Ovary (tissue), 9 donors: ENCODE results near the gene PCDHGA1. TPM values are rescaled to one million over a fixed set of nuclear protein-coding genes. Genes with fewer than 3 reads are reported as not detected.
A peak's percentile ranks its signal among the peaks of the same experiment; 100 is the strongest.

Source experiments
- DNase-seq, 5 donors: peaks; one replicate each; pipeline ENCODE4 v3.0.0-alpha.2; 2019 to 2020
- H3K27ac ChIP-seq, 2 donors: fragments of 200-600 bp; one replicate each; pipeline versions ENCODE4 v1.5.1 to v1.8.0; 2019 to 2022
- H3K27me3 ChIP-seq: fragments of 200-600 bp; one replicate; pipeline ENCODE4 v1.8.0; 2022
- H3K36me3 ChIP-seq: fragments of 200-600 bp; sonication (generic); one replicate; pipeline ENCODE4 v1.5.1; 2019
- H3K4me1 ChIP-seq: one replicate; pipeline ENCODE4 v1.8.1; 2013; ENCODE audit warnings: mild to moderate bottlenecking, moderate library complexity; ENCODE audit not compliant: insufficient read depth
- H3K4me3 ChIP-seq: fragments of 200-600 bp; sonication (generic); one replicate; pipeline ENCODE4 v1.5.1; 2017
- H3K9me3 ChIP-seq, 2 donors: fragments of 200-600 bp in 1 of 2; sonication (generic) in 1 of 2; one replicate each; pipeline versions ENCODE4 v1.5.1 to v1.8.1; 2013 to 2019; ENCODE audit warnings: mild to moderate bottlenecking in 1 of 2, moderate library complexity in 1 of 2
- CTCF ChIP-seq, 3 donors: fragments of 450-650 bp in 2 of 3; fragments of 200-600 bp in 1 of 3; IDR thresholded peaks; one replicate each; pipeline versions ENCODE4 v1.5.1 to v1.8.0; 2016 to 2022; ENCODE audit warnings: antibody characterized with exemption in 3 of 3, mild to moderate bottlenecking in 1 of 3
- EP300 ChIP-seq: sonication (generic); formaldehyde crosslinking; IDR thresholded peaks from one replicate; pipeline ENCODE4 v1.6.1; 2017; ENCODE audit warnings: antibody characterized with exemption
- POLR2A ChIP-seq: fragments of 450-650 bp; IDR thresholded peaks from one replicate; pipeline ENCODE4 v1.6.1; 2017; ENCODE audit warnings: antibody characterized with exemption, mild to moderate bottlenecking, moderate library complexity
- WGBS, 3 donors: extraction: QIAGEN DNeasy Blood & Tissue Kit in 1 of 3; methylation state at CpG; one replicate each; pipeline versions ENCODE4 v1.1.5 to v1.1.7; 2013 to 2017; 5-methylcytosine and 5-hydroxymethylcytosine counted together
- intact Hi-C, 4 donors: fragments of 100-400 bp; cut with DNase I; formaldehyde crosslinking; loops; one replicate each; pipeline versions ENCODE4 v1.11.0 to v1.15.1; 2022 to 2023
- polyA plus RNA-seq, 2 donors: library from polyadenylated mRNA; stranded (reverse); fragments of 200-250 nt in 1 of 2; fragments of 350-450 nt in 1 of 2; fragmentation: Illumina TruSeq in 1 of 2; extraction: RNeasy Lipid Tissue Mini Kit (QIAGEN cat#74804) in 1 of 2; gene quantifications; one replicate each; pipeline ENCODE4 v1.2.3, GENCODE V29; 2013 to 2014
- total RNA-seq, 7 donors: library from RNA; depleted of rRNA in 2 of 7; stranded (reverse); fragments of >200 nt in 2 of 7; fragmentation: NEBNext Ultra II Directional in 3 of 7; extraction: Animal tissue kit (Norgen Biotek cat#: 25700) in 3 of 7; gene quantifications; one replicate each; pipeline versions ENCODE4 v1.1.0 to v1.2.4, GENCODE V29; 2016 to 2023
- donor health status: DM: no; HTN: no; CAD: no; lungs with moderate emphysema.
- donor health status: DM: no; HTN: no; CAD: no.
- donor health status: Bipolar disorder and iron deficiency.
- donor health status: DM: yes; HTN: yes; CAD: no.
- donor health status: DM: no; HTN: no; CAD: no.
- donor health status: DM: yes; HTN: yes; CAD: no.

The PCDHGA1 gene
- total and polyA plus RNA-seq, 9 donors: 0.29 to 2.8 (median 0.94) TPM

GRCh38 chr5:141493500-141494422 lies 163.4 kb downstream of the PCDHGA1 start:
- intact Hi-C loops: no loop called here
- no peak for DNase-seq
- H3K36me3 ChIP-seq: no peaks in the 10 kb centered on the region
- no peaks in the 10 kb centered on the region for H3K9me3 ChIP-seq
- no peaks in the 10 kb centered on the region for H3K27me3 ChIP-seq
- no peak overlapping the region for H3K4me3 ChIP-seq
- H3K27ac ChIP-seq: peak overlapping the region; percentile 21 to 38
- WGBS, 3 donors: 58 to 69% (median 65%) methylated on average over 10 of the region's 10 CpGs
- TF ChIP-seq CTCF (IDR thresholded peaks at IDR 0.05) (no peak), POLR2A (no peak), EP300 (no peak)
- H3K4me1 ChIP-seq: peaks cover 4% of the 10 kb centered on the region

GRCh38 chr5:141494761-141495452 lies 164.6 kb downstream of the PCDHGA1 start:
- 36 to 55% (median 48%) methylated on average over 22 of the region's 22 CpGs for WGBS, 3 donors
- peak in 2 of 5 donors; percentile 34 to 50 for DNase-seq
- peaks cover 4% of the 10 kb centered on the region for H3K4me1 ChIP-seq
- no peaks in the 10 kb centered on the region for H3K9me3 ChIP-seq
- no peaks in the 10 kb centered on the region for H3K36me3 ChIP-seq
- TF ChIP-seq POLR2A (no peak), CTCF (IDR thresholded peaks at IDR 0.05) (no peak), EP300 (no peak)
- H3K27ac ChIP-seq: peak overlapping the region in 1 of 2 donors; percentile 51
- H3K4me3 ChIP-seq: no peak overlapping the region
- intact Hi-C loops: no loop called here
- no peaks in the 10 kb centered on the region for H3K27me3 ChIP-seq

- Histone ChIP-seq H3K9me3 (no peaks in the 10 kb centered on the region), H3K4me1 (peaks cover 4% of the 10 kb centered on the region), H3K4me3 (no peak overlapping the region), H3K27ac (peak overlapping the region in 1 of 2 donors; percentile 51), H3K36me3 (no peaks in the 10 kb centered on the region), H3K27me3 (no peaks in the 10 kb centered on the region)
- no peak for DNase-seq
- WGBS, 3 donors: 67 to 84% (median 83%) methylated on average over 8 of the region's 8 CpGs
- TF ChIP-seq EP300 (no peak), POLR2A (no peak), CTCF (IDR thresholded peaks at IDR 0.05) (no peak)
- intact Hi-C loops: no loop called here
Measured at GRCh38 chr5:141495453-141495811, 165.1 kb downstream of the PCDHGA1 start.

GRCh38 chr5:141496038-141496437 lies 165.7 kb downstream of the PCDHGA1 start:
- TF ChIP-seq POLR2A (no peak), EP300 (no peak), CTCF (IDR thresholded peaks at IDR 0.05) (no peak)
- no peaks in the 10 kb centered on the region for H3K9me3 ChIP-seq
- H3K36me3 ChIP-seq: no peaks in the 10 kb centered on the region
- peaks cover 4% of the 10 kb centered on the region for H3K4me1 ChIP-seq
- no peak overlapping the region for H3K4me3 ChIP-seq
- WGBS, 3 donors: 24 to 52% (median 33%) methylated on average over 4 of the region's 4 CpGs
- DNase-seq: peak in 1 of 5 donors; percentile 25
- intact Hi-C loops: no loop called here
- H3K27me3 ChIP-seq: no peaks in the 10 kb centered on the region
- H3K27ac ChIP-seq: peak overlapping the region in 1 of 2 donors; percentile 51
